Measurements from ENCODE around the gene C11orf68.
"Not testable (repeated sequence)": the region's sequence is repeated elsewhere in the genome, so short reads cannot be mapped to it uniquely, and the experiment has no call there.

The C11orf68 gene

GRCh38 chr11:65911682-65912568, 6.9 kb downstream of the C11orf68 start:
- no peak for DNase-seq

DNA sequence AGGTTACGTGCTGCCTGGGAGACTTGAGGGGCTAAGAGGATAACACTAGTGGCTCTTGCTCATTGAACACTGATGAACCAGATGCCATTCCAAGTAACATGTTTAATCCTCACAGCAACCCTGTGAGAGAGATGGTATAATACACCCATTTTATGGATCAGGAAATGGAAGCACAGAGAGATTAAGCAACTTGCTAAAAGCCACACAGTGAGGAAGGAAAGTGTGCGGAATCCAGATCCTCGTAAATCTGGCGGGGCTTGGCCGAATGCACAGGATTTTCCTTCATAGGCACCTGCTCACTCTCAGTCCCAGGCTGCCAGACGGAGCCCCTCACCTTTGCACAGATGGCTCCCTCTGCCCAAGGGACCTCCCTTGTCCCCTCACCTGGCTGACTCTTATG, 11.0 kb downstream of the C11orf68 start:
- DNase-seq: no peak

DNA sequence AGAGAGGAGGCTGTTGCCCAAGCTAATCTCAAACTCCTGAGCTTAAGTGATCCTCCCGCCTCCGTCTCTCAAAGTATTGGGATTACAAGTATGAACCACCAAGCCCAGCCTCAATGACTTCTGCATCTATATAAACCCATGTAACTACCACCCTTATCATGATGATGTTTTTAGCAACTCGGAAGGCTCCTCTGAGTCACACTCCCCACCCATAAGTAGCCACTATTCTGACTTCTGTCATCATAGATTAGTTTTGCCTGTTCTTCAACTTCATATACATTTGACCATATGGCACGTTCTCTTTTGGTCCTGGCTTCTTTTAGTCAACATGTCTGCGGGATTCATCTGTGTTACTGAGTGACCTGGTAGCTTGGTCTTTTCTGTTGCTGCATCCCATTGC, 12.3 kb downstream of the C11orf68 start:
- no peak for DNase-seq

- no peak for DNase-seq
Observed at GRCh38 chr11:65903715-65904114, 15.1 kb downstream of the C11orf68 start.

DNA sequence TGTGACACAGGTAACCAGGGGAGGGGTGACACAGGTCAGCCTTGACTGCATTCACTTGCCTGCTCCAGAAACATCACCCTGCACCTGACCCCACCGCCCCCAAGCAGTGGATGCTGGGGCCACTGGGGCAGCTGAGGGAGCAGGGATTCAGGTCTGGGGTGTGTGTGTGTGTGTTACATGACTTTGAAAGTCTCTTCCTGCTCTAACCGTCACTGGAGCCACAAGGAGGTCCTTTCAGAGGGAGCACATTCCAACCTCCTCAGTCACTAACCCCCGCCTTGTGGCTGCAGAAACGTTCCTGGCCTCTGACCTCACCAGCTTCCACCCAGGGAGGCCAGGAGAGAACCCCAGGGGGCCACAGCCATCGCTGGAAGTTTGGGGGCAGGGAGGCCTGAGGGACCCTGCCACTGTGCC, 15.8 kb downstream of the C11orf68 start:
- DNase-seq: no peak

- DNase-seq: no peak
Observed at GRCh38 chr11:65900899-65901180, 18.0 kb downstream of the C11orf68 start.

- DNase-seq: peak; percentile 96
Observed at GRCh38 chr11:65900125-65900898, 18.6 kb downstream of the C11orf68 start, which contains the start of gene FOSL1. FOSL1 (minus strand) TSS chr11:65900388; CDS start chr11:65900339, 49 bp downstream.

GRCh38 chr11:65899356-65900124, 19.3 kb downstream of the C11orf68 start:
- DNase-seq: peak; percentile 72 to 79

GRCh38 chr11:65898656-65899355, 20.1 kb downstream of the C11orf68 start:
- DNase-seq: no peak

DNA sequence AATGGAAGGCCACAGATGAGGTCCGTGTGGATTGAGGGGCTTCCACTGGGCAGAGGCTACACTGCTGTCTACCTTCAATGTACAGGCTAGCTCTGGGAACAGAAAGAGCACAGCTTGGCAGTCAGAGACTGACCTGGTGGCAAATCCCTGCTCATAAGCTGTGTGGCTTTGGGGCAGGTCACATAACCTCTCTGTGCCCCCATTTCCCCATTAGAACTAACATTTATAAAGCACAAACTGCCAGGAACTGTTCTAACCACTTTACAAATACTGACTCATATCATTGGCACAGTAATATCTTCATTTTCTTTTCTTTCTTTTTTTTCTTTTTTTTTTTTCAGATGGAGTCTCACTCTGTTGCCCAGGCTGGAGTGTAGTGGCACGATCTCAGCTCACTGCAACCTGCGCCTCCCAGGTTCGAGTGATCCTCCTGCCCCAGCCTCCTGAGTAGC, 21.8 kb downstream of the C11orf68 start:
- no peak for DNase-seq

GRCh38 chr11:65896034-65896999, 22.5 kb downstream of the C11orf68 start:
- no peak for DNase-seq

GRCh38 chr11:65895482-65895981, 23.3 kb downstream of the C11orf68 start:
- no peak for DNase-seq

DNA sequence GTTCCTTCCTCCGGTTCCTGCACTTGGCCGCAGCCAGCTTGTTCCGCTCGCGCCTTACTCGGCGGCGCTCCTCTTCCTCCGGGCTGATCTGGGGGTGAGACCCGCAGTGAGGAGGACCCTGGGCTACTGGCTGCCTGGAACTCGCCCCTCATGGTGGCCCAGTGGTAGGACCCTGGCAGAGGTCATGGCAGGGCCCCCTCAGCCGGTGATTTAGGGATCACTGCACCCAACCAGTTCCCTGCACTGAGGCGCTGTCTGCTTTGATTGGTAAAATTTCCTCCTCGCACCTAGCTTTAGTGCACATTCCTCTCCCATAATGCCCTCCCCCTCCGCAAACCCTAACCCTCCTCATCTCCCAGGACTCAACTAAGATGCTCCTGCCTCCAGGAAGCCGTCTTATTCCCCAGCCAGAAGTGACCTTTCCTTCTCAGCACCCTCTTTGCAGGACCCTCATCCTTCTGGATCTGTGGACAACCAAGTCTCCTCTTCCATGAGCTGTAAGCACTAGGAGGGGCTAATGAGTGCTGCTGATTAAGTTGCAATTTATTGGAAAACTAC, 24.7 kb downstream of the C11orf68 start:
- DNase-seq: no peak

- no peak for DNase-seq
Observed at GRCh38 chr11:65892661-65893317, 26.1 kb downstream of the C11orf68 start.

- not testable (repeated sequence) for DNase-seq
Observed at GRCh38 chr11:65892137-65892540, 26.7 kb downstream of the C11orf68 start.

DNA sequence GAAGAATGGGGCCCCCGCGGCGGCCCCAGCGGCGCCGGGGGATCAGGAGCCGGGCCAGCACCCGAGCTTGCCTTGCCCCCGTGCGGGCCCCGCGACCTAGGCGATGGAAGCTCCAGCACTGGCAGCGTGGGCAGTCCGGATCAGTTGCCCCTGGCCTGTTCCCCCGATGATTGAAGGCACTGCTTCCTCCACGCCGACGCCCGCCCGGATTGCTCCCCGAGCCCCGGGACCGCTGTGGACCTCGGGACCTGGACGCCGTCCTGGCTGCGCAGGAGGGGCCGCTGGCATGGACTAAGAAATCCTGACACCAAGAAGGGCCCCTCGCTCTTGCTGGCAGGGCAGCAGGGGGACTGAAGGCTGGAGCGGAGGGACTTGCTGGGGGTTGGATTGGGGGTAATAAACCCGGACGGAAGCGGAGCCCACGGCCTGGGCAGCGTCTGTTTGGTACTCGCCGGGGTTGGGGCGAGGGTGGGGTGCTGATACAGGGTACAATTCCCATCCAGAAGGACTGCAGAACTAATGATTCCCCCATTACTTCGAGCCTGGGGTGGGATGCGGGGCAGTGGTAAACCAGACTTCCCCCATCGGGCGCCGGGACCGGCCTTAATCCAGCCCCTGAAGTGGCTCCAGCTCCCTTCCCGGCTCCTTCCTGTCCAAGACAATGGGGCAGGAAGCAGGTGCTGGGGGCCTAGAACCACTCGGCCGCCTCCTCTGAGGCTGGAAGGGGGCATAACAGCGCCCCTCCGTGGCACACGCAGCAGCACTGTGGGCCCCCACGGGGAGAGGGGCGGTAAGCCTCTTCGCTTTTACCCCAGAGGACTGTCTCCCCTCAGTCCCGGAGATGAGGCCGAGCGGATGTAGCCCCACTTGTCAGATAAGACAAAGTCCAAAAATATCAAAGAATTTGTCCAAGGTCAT, 27.4 kb downstream of the C11orf68 start:
- peak in 1 of 2 donors; percentile 71 for DNase-seq

DNA sequence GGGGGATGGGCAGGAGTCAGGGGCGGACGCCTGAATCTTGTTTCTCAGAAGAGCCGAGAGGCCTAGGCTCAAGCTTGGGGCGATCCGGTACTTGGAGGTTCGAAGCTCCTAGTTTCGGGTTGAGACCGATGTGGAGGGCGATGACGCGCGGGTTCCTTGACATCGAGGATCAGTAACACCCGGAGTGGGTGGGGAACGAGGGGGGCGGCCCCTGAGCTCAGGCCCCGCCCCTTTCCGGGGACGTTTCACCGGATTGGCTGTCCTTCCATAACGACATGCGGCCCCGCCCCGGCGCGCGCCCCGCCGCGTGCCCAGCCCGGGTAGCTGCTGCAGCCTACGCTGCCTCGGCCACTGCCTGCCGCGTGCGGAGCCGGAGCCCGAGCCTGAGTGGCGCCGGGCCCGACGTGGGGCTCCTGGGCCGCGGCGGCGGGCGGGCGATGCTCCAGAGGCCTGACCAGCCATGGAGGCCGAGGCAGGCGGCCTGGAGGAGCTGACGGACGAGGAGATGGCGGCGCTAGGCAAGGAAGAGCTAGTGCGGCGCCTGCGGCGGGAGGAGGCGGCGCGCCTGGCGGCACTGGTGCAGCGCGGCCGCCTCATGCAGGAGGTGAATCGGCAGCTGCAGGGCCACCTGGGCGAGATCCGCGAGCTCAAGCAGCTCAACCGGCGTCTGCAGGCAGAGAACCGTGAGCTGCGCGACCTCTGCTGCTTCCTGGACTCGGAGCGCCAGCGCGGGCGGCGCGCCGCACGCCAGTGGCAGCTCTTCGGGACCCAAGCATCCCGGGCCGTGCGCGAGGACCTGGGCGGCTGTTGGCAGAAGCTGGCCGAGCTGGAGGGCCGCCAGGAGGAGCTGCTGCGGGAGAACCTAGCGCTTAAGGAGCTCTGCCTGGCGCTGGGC, 28.3 kb downstream of the C11orf68 start, which contains the start of gene CCDC85B:
TSS of gene CCDC85B (plus strand) at position 350 of the 895 bp plus-strand sequence. CDS start at position 461, 111 bp downstream.
- DNase-seq: peak; percentile 98 to 99
